ENCODE data around the gene NRIP1.

NRIP1 gene

DNA sequence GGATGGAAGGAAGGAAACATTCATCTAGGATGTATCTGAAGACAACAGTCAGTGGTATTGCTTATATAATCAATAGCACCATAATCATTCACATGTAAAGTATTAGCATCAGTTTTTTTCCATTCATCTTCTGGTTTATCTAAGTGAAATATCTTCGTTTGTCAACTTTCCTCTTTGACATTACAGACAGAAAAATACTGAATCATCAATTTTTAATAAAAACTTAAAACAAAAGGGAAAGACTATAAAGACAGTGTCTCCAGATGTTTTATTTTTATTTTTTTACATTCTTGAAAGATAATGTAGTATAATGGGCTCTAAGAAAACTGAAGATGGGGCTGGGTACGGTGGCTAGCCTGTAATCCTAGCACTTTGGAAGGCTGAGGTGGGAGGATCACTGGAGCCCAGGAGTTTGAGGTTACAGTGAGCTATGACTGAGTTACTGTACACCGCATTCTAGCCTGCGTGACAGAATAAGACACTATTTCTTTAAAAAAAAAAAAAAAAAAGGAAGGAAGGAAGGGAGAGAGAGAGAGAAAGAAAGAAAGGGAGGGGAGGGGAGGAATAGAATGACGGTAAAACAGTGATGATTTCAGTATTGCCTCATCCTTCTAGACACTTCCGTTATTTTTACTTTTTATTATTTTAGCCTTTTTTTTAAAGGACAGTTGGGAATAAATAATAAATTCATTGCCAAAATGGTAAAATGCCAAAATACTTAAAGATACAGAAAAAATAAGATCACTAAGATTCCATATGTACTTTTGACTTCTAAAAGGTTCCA is 89.5 kb downstream of the NRIP1 start:
- H3K27me3 ChIP-seq (replicated peaks; ENCODE audit: insufficient read depth, low read length), result no peaks in the 10 kb centered on the region
- no peaks in the 10 kb centered on the region for H4K20me1 ChIP-seq (ENCODE audit: insufficient read depth, low read length)

GRCh38 chr21:14972678-14973077 is 92.1 kb downstream of the NRIP1 start:
- Histone ChIP-seq H3K4me2 (ENCODE audit: low read depth, low read length) (no peak overlapping the region), H3K4me1 (ENCODE audit: low read length) (no peaks in the 10 kb centered on the region), H3K9me3 (replicated peaks; ENCODE audit: insufficient read depth, low read length) (no peaks in the 10 kb centered on the region), H3F3A (ENCODE audit: insufficient read depth, low read length) (no peaks in the 10 kb centered on the region), H3K9ac (ENCODE audit: low read length) (no peak overlapping the region), H4K20me1 (ENCODE audit: insufficient read depth, low read length) (no peaks in the 10 kb centered on the region), H3K36me3 (replicated peaks; ENCODE audit: insufficient read depth, low read length) (no peaks in the 10 kb centered on the region), H2AFZ (ENCODE audit: low read length) (no peak overlapping the region), H3K79me2 (ENCODE audit: low read length) (no peaks in the 10 kb centered on the region), H3K9me2 (replicated peaks; ENCODE audit: insufficient read depth, low read length) (no peaks in the 10 kb centered on the region), H3K27me3 (replicated peaks; ENCODE audit: insufficient read depth, low read length) (no peaks in the 10 kb centered on the region), H3K27ac (ENCODE audit: low read length) (no peak overlapping the region), H3K4me3 (ENCODE audit: low read length) (no peak overlapping the region)
- DNase-seq, result no peak
- no peak for TF ChIP-seq EZH2 (optimal IDR thresholded peaks at IDR 0.05; ENCODE audit: low read depth, low read length)
- no peak for TF ChIP-seq EZH2phosphoT487 (IDR thresholded peaks at IDR 0.05; ENCODE audit: low read length)
- TF ChIP-seq CTCF (IDR thresholded peaks at IDR 0.05; ENCODE audit: low read length), result no peak

More for the DNA sequence above, 89.5 kb downstream of the NRIP1 start:
- H3K79me2 ChIP-seq (ENCODE audit: low read length), result no peaks in the 10 kb centered on the region
- no peak overlapping the region for H3K9ac ChIP-seq (ENCODE audit: low read length)
- H3K4me1 ChIP-seq (ENCODE audit: low read length), result no peaks in the 10 kb centered on the region
- no peak overlapping the region for H2AFZ ChIP-seq (ENCODE audit: low read length)
- no peak overlapping the region for H3K4me2 ChIP-seq (ENCODE audit: low read depth, low read length)
- TF ChIP-seq EZH2phosphoT487 (IDR thresholded peaks at IDR 0.05; ENCODE audit: low read length), result no peak
- TF ChIP-seq CTCF (IDR thresholded peaks at IDR 0.05; ENCODE audit: low read length), result no peak
- no peak for TF ChIP-seq EZH2 (optimal IDR thresholded peaks at IDR 0.05; ENCODE audit: low read depth, low read length)
- no peaks in the 10 kb centered on the region for H3K9me3 ChIP-seq (replicated peaks; ENCODE audit: insufficient read depth, low read length)
- H3F3A ChIP-seq (ENCODE audit: insufficient read depth, low read length), result no peaks in the 10 kb centered on the region
- no peak overlapping the region for H3K4me3 ChIP-seq (ENCODE audit: low read length)
- H3K9me2 ChIP-seq (replicated peaks; ENCODE audit: insufficient read depth, low read length), result no peaks in the 10 kb centered on the region
- H3K27ac ChIP-seq (ENCODE audit: low read length), result no peak overlapping the region
- no peak for DNase-seq
- H3K36me3 ChIP-seq (replicated peaks; ENCODE audit: insufficient read depth, low read length), result no peaks in the 10 kb centered on the region

DNA sequence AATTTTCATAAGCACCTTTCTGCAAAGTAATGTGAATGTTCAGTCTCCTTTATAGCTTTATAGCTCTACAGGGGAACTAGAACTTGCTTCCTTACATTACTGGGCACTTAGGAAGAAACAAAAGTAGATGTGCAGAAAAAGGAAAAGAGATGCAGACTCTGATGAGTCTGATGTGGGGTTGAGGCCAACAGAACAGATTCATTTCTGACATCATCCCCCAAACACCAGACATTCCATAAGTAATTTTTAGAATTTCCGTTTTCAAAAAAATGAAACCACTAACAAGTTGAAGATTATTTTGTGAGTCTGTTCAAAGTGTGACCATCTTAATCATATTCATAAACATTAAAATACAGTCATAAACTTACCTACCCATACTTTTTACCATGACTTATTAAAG is 96.0 kb downstream of the NRIP1 start:
- H3K27ac ChIP-seq (ENCODE audit: low read length), result no peak overlapping the region
- no peaks in the 10 kb centered on the region for H3K9me2 ChIP-seq (replicated peaks; ENCODE audit: insufficient read depth, low read length)
- no peaks in the 10 kb centered on the region for H3K36me3 ChIP-seq (replicated peaks; ENCODE audit: insufficient read depth, low read length)

More for the DNA sequence above, 96.0 kb downstream of the NRIP1 start:
- TF ChIP-seq EZH2 (optimal IDR thresholded peaks at IDR 0.05; ENCODE audit: low read depth, low read length) (no peak), EZH2phosphoT487 (IDR thresholded peaks at IDR 0.05; ENCODE audit: low read length) (no peak), CTCF (IDR thresholded peaks at IDR 0.05; ENCODE audit: low read length) (no peak)
- Histone ChIP-seq H4K20me1 (ENCODE audit: insufficient read depth, low read length) (no peaks in the 10 kb centered on the region), H3K9ac (ENCODE audit: low read length) (no peak overlapping the region), H2AFZ (ENCODE audit: low read length) (no peak overlapping the region), H3K79me2 (ENCODE audit: low read length) (no peaks in the 10 kb centered on the region), H3K4me3 (ENCODE audit: low read length) (no peak overlapping the region), H3K4me2 (ENCODE audit: low read depth, low read length) (no peak overlapping the region), H3K4me1 (ENCODE audit: low read length) (no peaks in the 10 kb centered on the region), H3K27me3 (replicated peaks; ENCODE audit: insufficient read depth, low read length) (no peaks in the 10 kb centered on the region), H3F3A (ENCODE audit: insufficient read depth, low read length) (no peaks in the 10 kb centered on the region), H3K9me3 (replicated peaks; ENCODE audit: insufficient read depth, low read length) (no peaks in the 10 kb centered on the region)
- no peak for DNase-seq
